ENCODE data around the gene FOLR1.
"Not testable (repeated sequence)": the region's sequence is repeated elsewhere in the genome, so short reads cannot be mapped to it uniquely, and the experiment has no call there.

Gene FOLR1

GRCh38 chr11:72189455-72190250 is 2.3 kb upstream of the FOLR1 start:
- DNase-seq (ENCODE audit: low read depth): no peak
- in situ Hi-C loops (cut with HindIII; ENCODE audit: low sequenced_read_pairs): no loop called here
- no peak for TF ChIP-seq CTCF (IDR thresholded peaks at IDR 0.05; ENCODE audit: low read depth, low read length, missing control alignments)
- H3K4me3 ChIP-seq (ENCODE audit: low read depth, low read length): no peak overlapping the region

- in situ Hi-C loops (cut with HindIII; ENCODE audit: low sequenced_read_pairs): no loop called here
- TF ChIP-seq CTCF (IDR thresholded peaks at IDR 0.05; ENCODE audit: low read depth, low read length, missing control alignments): no peak
- no peak overlapping the region for H3K4me3 ChIP-seq (ENCODE audit: low read depth, low read length)
- DNase-seq (ENCODE audit: low read depth): no peak
Observed at GRCh38 chr11:72190631-72191071, 1.3 kb upstream of the FOLR1 start.

GRCh38 chr11:72195518-72196270 is 3.8 kb downstream of the FOLR1 start:
- in situ Hi-C loops (cut with HindIII; ENCODE audit: low sequenced_read_pairs): no loop called here
- no peak overlapping the region for H3K4me3 ChIP-seq (ENCODE audit: low read depth, low read length)
- no peak for DNase-seq (ENCODE audit: low read depth)
- no peak for TF ChIP-seq CTCF (IDR thresholded peaks at IDR 0.05; ENCODE audit: low read depth, low read length, missing control alignments)

- DNase-seq (ENCODE audit: low read depth); H3K4me3 ChIP-seq (ENCODE audit: low read depth, low read length); in situ Hi-C loops (cut with HindIII; ENCODE audit: low sequenced_read_pairs): not testable (repeated sequence)
Observed at GRCh38 chr11:72201445-72201844, 9.5 kb downstream of the FOLR1 start.

- in situ Hi-C loops (cut with HindIII; ENCODE audit: low sequenced_read_pairs): no loop called here
- no peak overlapping the region for H3K4me3 ChIP-seq (ENCODE audit: low read depth, low read length)
- TF ChIP-seq CTCF (IDR thresholded peaks at IDR 0.05; ENCODE audit: low read depth, low read length, missing control alignments): no peak
- DNase-seq (ENCODE audit: low read depth): no peak
Observed at GRCh38 chr11:72202571-72202970, 10.6 kb downstream of the FOLR1 start.

- no peak overlapping the region for H3K4me3 ChIP-seq (ENCODE audit: low read depth, low read length)
- in situ Hi-C loops (cut with HindIII; ENCODE audit: low sequenced_read_pairs): no loop called here
- TF ChIP-seq CTCF (IDR thresholded peaks at IDR 0.05; ENCODE audit: low read depth, low read length, missing control alignments): no peak
- no peak for DNase-seq (ENCODE audit: low read depth)
Observed at GRCh38 chr11:72203163-72203562, 11.2 kb downstream of the FOLR1 start.

- in situ Hi-C loops (cut with HindIII; ENCODE audit: low sequenced_read_pairs): no loop called here
- TF ChIP-seq CTCF (IDR thresholded peaks at IDR 0.05; ENCODE audit: low read depth, low read length, missing control alignments): no peak
- H3K4me3 ChIP-seq (ENCODE audit: low read depth, low read length): no peak overlapping the region
- DNase-seq (ENCODE audit: low read depth): no peak
Observed at GRCh38 chr11:72204886-72205285, 12.9 kb downstream of the FOLR1 start.

- H3K4me3 ChIP-seq (ENCODE audit: low read depth, low read length); DNase-seq (ENCODE audit: low read depth); in situ Hi-C loops (cut with HindIII; ENCODE audit: low sequenced_read_pairs): not testable (repeated sequence)
Observed at GRCh38 chr11:72206794-72207193, 14.9 kb downstream of the FOLR1 start.
